ENCODE data around the gene HECW1.

- peak; percentile 91 for TF ChIP-seq CTCF (tag by site-specific recombination; IDR thresholded peaks at IDR 0.05)
- no peak for TF ChIP-seq ZNF510 (tag by site-specific recombination; IDR thresholded peaks at IDR 0.05; ENCODE audit: insufficient replicate concordance)
- TF ChIP-seq ZNF133 (tag by site-specific recombination; IDR thresholded peaks at IDR 0.05), result no peak
- TF ChIP-seq ZNF121 (tag by site-specific recombination; IDR thresholded peaks at IDR 0.05), result no peak
- TF ChIP-seq ZNF37A (tag by site-specific recombination; IDR thresholded peaks at IDR 0.05), result no peak
- TF ChIP-seq, protein P1, sequence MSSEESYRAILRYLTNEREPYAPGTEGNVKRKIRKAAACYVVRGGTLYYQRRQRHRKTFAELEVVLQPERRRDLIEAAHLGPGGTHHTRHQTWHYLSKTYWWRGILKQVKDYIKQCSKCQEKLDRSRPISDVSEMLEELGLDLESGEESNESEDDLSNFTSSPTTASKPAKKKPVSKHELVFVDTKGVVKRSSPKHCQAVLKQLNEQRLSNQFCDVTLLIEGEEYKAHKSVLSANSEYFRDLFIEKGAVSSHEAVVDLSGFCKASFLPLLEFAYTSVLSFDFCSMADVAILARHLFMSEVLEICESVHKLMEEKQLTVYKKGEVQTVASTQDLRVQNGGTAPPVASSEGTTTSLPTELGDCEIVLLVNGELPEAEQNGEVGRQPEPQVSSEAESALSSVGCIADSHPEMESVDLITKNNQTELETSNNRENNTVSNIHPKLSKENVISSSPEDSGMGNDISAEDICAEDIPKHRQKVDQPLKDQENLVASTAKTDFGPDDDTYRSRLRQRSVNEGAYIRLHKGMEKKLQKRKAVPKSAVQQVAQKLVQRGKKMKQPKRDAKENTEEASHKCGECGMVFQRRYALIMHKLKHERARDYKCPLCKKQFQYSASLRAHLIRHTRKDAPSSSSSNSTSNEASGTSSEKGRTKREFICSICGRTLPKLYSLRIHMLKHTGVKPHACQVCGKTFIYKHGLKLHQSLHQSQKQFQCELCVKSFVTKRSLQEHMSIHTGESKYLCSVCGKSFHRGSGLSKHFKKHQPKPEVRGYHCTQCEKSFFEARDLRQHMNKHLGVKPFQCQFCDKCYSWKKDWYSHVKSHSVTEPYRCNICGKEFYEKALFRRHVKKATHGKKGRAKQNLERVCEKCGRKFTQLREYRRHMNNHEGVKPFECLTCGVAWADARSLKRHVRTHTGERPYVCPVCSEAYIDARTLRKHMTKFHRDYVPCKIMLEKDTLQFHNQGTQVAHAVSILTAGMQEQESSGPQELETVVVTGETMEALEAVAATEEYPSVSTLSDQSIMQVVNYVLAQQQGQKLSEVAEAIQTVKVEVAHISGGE (tag by site-specific recombination; conservative IDR thresholded peaks at IDR 0.05; ENCODE audit: low read depth), result 0 out of 2 replicates have a peak, but pooled peaks have one; percentile 33
- TF ChIP-seq ZNF138 (tag by site-specific recombination; IDR thresholded peaks at IDR 0.05; ENCODE audit: borderline replicate concordance), result no peak
- TF ChIP-seq ZNF202 (tag by site-specific recombination; IDR thresholded peaks at IDR 0.05; ENCODE audit: borderline replicate concordance), result no peak
- TF ChIP-seq ZNF24 (tag by site-specific recombination; IDR thresholded peaks at IDR 0.05), result no peak
These were observed 471.2 kb downstream of the HECW1 start for GRCh38 chr7:43583424-43584194.
